GM19397 (cell line): ENCODE measurements around the gene ACVR1B.
"Not testable (repeated sequence)": the region's sequence is repeated elsewhere in the genome, so short reads cannot be mapped to it uniquely, and the experiment has no call there.

Source experiments
- ATAC-seq: cut with Tn5 transposase; IDR thresholded peaks from one replicate; pipeline ENCODE4 v1.9.1; 2021; ENCODE audit warnings: mild to moderate bottlenecking, moderate library complexity; ENCODE audit not compliant: unreplicated experiment

The ACVR1B gene

GRCh38 chr12:51969643-51970042 lies 18.1 kb downstream of the ACVR1B start:
- no peak for ATAC-seq

GRCh38 chr12:51970904-51971646 lies 19.6 kb downstream of the ACVR1B start:
- ATAC-seq, result peak; percentile 70

GRCh38 chr12:51971679-51972421 lies 20.4 kb downstream of the ACVR1B start:
- no peak for ATAC-seq

DNA sequence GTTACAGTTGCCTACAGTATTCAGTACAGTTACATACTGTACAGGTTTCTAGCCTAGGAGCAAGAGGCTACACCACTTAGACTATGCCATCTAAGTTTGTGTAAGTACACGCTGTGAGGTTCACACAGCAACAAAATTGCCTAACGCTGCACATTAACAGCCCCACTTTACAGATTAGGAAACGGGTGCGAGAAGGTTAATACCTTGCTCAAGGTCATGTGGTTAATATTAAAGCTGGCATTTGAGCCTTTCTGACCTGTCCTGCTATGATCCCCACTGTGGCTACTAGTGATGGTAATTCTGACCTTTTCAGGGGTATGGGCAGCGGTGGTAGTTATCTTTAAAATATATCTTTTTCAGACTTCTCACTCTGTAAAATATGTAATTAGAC lies 20.9 kb downstream of the ACVR1B start:
- no peak for ATAC-seq

GRCh38 chr12:51972849-51973273 lies 21.4 kb downstream of the ACVR1B start:
- no peak for ATAC-seq

DNA sequence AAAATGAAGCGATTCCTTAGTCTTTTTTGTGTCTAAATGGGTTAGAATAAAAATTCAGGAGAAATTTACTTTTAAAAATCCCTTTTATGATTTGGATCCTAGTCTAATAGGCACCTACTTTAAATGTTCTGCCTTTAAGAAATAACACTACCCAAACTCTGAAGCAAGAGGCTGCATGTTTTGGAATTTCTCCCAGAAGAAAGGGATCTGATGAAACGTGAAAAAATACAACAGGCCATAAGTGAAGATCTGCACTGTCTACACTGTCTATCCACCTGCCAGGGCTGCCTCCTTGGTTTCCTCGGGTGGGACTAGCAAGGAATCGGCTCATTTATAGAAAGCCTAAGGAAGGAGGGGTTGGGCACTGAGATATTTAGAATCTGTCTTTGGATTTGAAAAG lies 22.1 kb downstream of the ACVR1B start:
- no peak for ATAC-seq

DNA sequence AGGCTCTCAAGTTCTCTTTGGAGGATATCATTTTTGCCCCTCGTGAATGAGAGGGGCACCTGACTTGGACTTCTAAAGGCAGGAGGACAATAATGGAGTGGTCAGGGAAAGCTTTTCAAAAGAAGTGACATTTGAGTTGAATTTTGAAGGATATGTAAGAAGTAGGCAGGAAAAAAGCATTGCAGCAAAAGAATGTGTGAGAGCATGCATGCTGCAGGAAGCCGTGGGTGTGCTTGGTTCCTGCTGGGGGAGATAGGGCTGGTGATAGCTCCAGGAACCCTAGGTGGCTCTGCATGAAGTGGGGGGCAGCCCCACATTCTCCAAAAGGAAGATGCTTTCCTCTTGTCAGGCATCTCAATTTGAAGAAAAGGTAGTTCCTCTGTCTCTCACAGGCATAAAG lies 23.1 kb downstream of the ACVR1B start:
- ATAC-seq, result no peak

- ATAC-seq, result no peak
These were observed 23.7 kb downstream of the ACVR1B start for GRCh38 chr12:51975196-51975595.

- ATAC-seq, result no peak
These were observed 25.1 kb downstream of the ACVR1B start for GRCh38 chr12:51976376-51977160.

GRCh38 chr12:51977320-51977753 lies 25.8 kb downstream of the ACVR1B start:
- no peak for ATAC-seq

- not testable (repeated sequence) for ATAC-seq
These were observed 27.8 kb downstream of the ACVR1B start for GRCh38 chr12:51979306-51979705.

DNA sequence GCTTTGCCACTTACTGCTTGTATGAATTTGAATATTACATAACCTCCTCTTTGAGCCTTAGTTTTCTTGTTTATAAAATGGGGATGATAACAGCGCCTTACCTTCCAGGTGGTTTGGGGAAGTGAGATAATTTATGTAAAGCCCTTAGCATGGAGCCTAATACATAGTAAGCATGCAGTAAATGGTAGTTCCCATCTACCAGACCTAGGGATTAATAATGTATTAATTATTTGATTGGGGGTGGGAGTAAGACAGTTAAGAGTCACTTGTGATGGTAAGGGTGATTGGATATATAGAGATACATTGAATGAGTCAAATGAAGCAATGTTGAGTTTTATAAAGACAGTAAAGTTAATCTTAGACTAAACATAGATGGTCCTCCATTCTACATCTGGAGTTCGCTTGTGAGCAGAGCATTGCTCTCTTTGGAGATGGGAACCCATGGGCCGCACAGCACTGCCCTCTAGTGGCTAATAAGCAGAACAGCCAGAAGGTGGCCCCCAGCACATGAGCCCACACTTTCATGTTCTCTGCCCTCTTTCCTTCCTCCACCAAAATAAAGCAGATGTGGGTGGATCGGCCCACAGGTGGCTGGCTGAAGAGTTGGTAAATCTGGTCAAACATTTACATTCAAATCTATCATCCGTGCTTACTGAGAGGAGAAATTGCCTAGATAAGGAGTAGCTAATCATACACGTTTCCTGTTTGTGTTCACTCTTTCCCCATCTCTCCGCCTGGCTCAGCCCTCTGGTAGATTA lies 28.7 kb downstream of the ACVR1B start:
- peak; percentile 78 for ATAC-seq

- ATAC-seq, result no peak
These were observed 29.3 kb downstream of the ACVR1B start for GRCh38 chr12:51980809-51981127.

GRCh38 chr12:51984657-51985056 lies 33.2 kb downstream of the ACVR1B start:
- no peak for ATAC-seq

DNA sequence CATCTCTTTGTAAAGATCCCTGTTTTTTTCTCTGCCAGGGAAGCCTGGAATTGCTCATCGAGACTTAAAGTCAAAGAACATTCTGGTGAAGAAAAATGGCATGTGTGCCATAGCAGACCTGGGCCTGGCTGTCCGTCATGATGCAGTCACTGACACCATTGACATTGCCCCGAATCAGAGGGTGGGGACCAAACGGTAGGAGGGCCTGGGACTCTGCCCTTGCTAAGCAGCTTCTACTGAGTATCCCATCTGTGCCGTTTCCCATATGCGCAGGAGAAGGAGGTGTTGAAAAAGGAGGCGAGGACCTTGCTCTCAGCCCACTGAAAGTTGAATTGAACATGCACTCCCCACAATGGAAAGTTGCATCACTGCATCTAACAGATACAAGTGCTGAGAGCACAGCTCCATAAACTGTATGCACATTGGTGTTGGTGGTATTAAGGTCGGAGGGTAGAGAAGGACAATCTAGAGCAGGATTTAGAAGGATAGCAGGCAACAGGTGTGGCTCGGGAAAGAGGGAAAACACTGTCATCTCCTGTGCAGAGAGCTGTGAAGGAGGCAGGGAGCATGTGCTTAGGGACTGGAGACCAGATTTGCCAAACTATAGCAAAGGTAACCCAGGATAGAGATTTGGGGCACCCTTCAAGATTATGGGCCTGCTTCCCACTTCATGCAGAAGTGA lies 33.8 kb downstream of the ACVR1B start:
- no peak for ATAC-seq

- no peak for ATAC-seq
These were observed 35.3 kb downstream of the ACVR1B start for GRCh38 chr12:51986834-51987233.

DNA sequence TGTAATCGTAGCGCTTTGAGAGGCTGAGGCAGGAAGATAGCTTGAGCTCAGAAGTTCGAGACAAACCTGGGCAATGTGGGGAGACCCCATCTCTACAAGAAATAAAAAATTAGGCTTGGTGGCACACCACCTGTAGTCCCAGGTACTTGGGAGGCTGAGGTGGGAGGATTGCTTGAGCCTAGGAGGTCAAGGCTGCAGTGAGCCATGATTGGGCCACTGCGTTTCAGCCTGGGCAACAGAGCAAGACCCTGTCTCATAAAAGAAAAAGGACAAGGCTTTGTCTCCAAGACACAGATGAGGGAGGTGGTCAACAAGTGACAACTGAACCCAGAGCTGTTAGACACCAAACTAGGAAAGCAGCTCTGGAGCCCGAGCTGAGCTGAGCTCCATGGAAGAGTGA lies 40.7 kb downstream of the ACVR1B start:
- no peak for ATAC-seq

DNA sequence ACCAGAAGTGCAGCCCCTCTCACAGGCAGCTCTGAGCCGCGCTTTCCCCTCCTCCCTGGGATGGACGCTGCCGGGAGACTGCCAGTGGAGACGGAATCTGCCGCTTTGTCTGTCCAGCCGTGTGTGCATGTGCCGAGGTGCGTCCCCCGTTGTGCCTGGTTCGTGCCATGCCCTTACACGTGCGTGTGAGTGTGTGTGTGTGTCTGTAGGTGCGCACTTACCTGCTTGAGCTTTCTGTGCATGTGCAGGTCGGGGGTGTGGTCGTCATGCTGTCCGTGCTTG lies 43.0 kb downstream of the ACVR1B start:
- ATAC-seq, result no peak

- no peak for ATAC-seq
These were observed 43.5 kb downstream of the ACVR1B start for GRCh38 chr12:51994959-51995358.

DNA sequence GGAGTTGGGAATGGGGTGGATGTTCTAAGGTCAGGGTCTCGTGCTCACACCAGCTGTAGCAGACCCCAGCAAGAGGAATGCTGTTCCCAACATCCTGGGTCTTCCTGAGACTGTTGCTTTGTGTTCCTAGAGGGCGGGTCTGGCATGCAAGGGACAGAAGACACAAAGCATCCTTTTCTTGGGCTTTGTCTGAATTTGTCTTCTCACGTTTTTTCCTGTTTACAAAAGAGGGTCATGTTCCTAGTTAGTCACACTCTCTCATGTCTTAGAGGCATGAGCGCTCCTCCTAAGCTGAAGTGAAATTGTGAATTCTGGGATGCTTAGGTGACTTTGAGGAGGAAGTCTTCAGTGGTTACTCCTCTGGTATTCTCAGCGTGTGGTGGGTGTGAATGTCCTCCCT lies 45.6 kb downstream of the ACVR1B start:
- ATAC-seq, result no peak
